ENCODE measurements around the gene PNMA6E.

DNA sequence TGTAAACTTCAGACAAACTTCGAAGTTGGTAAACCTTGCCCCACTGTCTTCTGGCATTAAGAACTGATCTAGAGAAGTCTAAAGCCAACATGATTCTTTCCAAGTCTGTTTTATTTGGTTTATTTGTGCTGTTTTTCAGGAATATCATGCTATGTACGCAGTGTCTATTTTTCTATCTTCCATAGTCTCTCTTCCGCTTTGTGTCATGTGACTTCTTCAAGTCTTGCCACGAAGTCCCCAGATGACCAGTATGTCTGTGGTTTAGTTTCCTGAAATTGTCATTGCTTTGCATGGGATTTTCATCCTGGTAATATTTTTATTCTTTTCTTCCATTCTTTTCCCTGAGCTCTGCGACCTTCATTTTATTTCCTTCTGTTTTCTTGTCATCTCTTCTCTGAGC is 15.1 kb downstream of the PNMA6E start:
- TF ChIP-seq, protein P1, sequence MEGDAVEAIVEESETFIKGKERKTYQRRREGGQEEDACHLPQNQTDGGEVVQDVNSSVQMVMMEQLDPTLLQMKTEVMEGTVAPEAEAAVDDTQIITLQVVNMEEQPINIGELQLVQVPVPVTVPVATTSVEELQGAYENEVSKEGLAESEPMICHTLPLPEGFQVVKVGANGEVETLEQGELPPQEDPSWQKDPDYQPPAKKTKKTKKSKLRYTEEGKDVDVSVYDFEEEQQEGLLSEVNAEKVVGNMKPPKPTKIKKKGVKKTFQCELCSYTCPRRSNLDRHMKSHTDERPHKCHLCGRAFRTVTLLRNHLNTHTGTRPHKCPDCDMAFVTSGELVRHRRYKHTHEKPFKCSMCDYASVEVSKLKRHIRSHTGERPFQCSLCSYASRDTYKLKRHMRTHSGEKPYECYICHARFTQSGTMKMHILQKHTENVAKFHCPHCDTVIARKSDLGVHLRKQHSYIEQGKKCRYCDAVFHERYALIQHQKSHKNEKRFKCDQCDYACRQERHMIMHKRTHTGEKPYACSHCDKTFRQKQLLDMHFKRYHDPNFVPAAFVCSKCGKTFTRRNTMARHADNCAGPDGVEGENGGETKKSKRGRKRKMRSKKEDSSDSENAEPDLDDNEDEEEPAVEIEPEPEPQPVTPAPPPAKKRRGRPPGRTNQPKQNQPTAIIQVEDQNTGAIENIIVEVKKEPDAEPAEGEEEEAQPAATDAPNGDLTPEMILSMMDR (IDR thresholded peaks at IDR 0.05): no peak
- no peak for TF ChIP-seq POLR2A (IDR thresholded peaks at IDR 0.05)
